EL (cell line): Measurements from ENCODE around the gene MYH3.
"Not testable (repeated sequence)": the region's sequence is repeated elsewhere in the genome, so short reads cannot be mapped to it uniquely, and the experiment has no call there.

Experiments used
- DNase-seq: peaks from one replicate; pipeline ENCODE4 v3.0.0-alpha.2; 2016

The MYH3 gene

DNA sequence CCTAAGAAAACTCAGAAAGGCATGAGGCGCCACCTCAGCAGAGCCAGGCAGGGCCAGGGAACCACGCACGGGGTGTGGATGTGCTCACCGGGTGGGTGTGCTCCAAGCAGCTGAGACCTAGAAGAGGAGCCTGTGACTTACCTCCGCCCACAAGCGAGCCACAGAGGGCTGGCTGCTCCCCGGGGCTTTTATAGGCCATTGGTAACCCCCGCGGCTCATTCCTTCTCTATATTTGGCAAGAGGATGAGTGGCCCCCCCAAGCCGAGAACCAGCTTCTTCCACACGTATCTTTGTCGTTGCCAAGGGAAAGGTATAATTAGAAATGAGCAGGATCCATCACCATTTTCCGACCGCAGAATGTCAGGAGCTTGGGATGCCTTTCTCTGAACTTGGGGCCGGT lies at the start of gene MYH3:
MYH3 (minus strand) TSS at position 162 of the 400 bp plus-strand sequence. CDS start 2,245 bp downstream, outside the sequence.
- DNase-seq = no peak

DNA sequence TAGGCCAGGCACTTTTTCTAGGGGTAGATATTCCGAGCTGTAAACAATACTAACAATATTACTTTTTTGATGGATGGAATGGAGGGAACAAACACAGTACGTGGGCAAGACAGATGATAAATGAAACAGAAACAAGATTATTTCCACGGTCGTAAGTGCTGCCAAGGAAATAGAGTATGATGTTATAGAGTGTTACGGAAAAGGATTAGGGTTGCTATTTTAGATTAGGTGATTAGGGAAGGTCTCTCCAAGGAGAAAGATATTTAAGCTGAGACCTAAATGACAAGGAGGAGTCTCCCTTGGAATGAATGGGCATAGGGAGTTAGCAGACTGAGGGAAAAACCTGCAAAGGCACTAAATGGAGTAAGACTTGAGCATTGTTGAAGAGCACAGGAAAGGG lies 48.6 kb upstream of the MYH3 start:
- DNase-seq = no peak

DNA sequence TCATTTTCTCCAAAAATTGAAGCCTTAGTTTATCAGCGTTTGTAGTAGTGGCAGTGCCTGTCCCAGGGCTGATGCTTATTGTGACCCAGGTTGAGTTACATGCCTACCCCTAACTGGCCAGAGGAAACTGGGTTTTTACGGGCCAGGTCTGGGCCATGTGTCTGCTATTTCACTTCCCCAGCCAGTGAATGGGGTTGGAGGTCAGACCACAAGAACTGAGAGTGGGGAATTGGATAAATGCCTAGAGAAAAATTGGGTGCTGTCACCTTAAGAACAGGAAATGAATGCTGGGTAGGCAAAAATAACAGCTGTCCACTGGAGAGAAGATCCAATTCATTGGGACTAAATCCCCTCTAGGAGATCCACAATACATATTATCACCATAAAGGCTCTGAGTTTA lies 45.5 kb upstream of the MYH3 start:
- peak; percentile 79 for DNase-seq

- peak; percentile 42 for DNase-seq
These were observed 42.7 kb upstream of the MYH3 start for GRCh38 chr17:10699856-10700255.

DNA sequence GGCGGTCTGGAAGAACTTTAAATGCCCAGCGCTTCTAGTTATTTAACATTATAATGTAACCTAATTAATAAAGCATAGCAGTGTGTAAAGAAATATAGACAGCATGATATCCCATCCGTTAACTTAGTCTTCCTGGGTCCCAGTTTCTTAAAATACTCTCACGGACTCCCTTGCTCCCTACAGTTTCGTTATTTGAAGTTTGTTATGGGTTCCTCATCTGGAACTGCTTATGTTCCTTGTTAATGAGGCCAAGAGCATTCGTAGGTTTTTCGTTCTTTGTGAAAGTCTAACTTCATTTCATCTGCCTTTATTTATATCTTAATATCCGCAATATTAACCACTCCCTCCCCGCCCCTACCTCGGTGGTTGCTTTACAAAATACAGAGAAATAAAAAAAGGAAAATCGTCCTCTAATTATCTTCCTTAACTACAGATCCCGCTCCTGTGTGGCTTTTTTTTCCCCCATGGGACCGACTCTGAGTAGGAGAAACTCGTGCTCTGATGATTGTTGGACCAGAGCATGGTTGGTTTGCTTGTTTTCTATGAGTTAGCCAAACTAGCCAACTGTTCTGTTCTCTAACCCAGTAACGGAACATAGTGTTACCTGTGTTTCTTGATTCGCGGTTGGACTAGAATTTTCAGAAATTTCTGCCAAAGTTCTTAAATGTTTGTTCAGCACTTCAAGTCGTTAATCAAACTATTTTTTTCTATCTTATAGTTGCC lies 41.1 kb upstream of the MYH3 start:
- DNase-seq = peak; percentile 38

- peak; percentile 96 for DNase-seq
These were observed 40.3 kb upstream of the MYH3 start, which contains the start of the genes ADPRM and SCO1 for GRCh38 chr17:10697092-10698081. ADPRM (plus strand) TSS chr17:10697594; CDS start chr17:10704927, 7,333 bp downstream. SCO1 (minus strand) TSS chr17:10697533; CDS start chr17:10697507, 26 bp downstream.

GRCh38 chr17:10695875-10696407 lies 38.8 kb upstream of the MYH3 start:
- not testable (repeated sequence) for DNase-seq

- DNase-seq = no peak
These were observed 30.4 kb upstream of the MYH3 start for GRCh38 chr17:10687499-10687898.

GRCh38 chr17:10683853-10684252 lies 26.7 kb upstream of the MYH3 start:
- DNase-seq = peak; percentile 47

DNA sequence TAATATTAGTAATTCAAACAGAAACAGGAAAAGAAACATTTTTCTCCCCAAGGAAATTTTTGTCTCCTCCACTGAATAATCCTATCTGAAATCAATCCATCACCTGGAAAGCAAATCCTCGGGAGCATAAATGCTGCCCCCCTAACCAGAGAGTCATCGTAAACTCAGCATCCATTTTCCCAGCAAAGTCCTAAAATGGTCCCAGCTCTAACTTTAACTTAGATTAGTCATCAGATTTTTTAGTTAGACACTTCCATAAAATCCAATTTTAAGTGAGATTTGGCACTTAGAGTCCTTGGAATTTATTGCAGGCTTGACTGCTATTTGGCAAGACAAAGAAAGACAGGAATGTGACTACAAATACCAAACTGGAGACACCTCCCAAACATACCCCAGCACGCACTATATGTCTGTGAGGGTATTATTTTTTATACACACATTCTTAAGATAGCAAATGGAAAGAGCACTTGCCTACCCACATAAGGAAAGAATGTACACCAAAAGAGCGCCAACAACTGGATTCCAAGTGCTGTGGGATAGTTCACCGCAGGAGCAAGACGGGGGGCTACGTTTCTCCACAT lies 24.8 kb upstream of the MYH3 start:
- peak; percentile 86 for DNase-seq

- no peak for DNase-seq
These were observed 17.6 kb upstream of the MYH3 start for GRCh38 chr17:10674704-10675103.

GRCh38 chr17:10673312-10673711 lies 16.2 kb upstream of the MYH3 start:
- no peak for DNase-seq

GRCh38 chr17:10668775-10669174 lies 11.7 kb upstream of the MYH3 start:
- DNase-seq = peak; percentile 81

- DNase-seq = no peak
These were observed 9.8 kb upstream of the MYH3 start for GRCh38 chr17:10666906-10667305.

DNA sequence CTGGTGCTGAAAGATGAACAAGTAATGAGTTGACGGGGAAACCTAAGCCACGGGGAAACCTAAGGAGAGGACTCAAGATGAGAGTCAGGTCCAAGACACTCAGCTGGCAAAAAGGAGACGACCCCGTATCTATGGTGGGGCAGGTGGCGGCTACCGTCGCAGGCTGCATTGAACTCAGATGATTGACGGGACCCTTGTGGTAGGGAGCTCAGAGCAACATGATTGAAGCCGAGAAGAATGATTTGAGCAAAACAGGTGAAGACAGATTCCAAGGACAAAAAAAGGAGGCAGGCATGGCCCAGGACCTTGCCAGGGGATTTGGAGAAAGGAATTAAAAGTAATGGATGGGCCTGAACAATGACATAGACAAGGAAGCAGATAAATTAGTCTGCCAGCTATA lies 7.5 kb upstream of the MYH3 start:
- DNase-seq = no peak

GRCh38 chr17:10663231-10663630 lies 6.1 kb upstream of the MYH3 start:
- no peak for DNase-seq

GRCh38 chr17:10661437-10661836 lies 4.3 kb upstream of the MYH3 start:
- DNase-seq = no peak

DNA sequence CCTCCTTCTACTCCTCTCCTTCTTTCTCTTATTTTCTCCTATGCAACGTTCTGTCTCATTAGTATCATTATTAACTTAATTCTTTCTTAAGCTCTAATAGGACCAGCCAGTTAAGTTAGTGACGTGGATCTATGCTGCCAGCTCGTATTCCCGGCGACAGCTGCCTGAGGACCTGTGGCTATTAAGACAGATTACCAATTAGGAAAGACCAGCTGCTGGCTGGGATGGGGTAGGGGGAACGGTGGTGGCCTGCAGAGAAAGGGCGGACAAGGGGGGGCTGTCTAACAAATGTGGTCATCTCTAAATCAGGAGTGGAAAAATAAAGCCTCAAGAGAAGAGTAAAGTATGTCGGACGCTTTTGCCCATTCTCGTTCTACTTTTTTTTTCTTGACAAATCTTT lies 770 bp upstream of the MYH3 start:
- no peak for DNase-seq

DNA sequence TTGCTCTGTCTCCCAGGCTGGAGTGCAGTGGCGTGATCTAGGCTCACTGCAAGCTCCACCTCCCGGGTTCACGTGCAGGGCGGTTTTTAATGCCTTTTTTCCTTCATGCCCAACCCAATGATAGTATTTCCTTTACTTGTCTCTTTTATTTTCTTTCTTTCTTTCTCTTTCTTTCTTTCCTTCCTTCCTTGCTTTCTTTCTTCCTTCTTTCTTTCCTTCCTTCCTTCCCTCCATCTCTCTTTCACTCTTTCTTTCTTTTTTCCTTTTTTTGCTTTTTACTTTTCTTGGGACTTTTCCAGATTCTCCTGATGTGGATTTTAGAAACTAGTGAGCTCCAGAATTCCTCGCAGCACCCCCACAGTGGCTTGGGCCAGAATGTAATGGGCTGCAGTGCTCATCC lies 3.1 kb downstream of the MYH3 start:
- DNase-seq = no peak

DNA sequence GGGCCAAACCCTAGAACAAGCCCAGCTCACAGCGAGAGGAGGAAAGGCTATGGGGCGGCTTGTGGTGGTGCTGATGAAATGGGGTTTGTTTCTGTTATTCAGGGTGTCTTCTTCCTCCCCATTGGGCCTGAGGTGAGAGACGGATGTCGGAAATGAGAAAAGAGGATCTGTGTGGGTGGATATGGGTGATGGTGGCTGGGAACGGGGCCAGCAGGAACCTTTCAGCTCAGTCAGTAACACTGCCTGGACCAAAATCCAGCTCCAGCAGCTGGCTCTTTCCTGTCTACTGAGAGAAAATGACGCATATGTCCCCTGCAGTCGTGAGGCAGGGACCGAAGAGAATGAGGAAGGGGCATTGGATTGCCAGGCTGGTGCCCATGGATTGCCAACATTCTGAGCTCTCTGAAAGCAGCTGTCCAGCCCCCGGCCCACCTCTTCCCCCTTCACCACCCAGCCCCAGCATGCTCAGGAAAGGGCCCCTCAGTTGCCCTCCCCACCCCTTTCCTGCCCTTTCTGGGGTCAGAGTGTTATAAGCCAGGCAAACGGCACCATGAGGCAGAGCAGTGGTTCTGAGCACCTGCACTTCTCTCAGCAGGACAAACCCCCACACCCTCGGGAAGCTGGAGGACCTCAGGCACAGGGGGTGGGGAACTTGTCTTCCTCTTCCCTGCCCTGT lies 4.0 kb downstream of the MYH3 start:
- DNase-seq = no peak

GRCh38 chr17:10651927-10652326 lies 5.2 kb downstream of the MYH3 start:
- DNase-seq = no peak

DNA sequence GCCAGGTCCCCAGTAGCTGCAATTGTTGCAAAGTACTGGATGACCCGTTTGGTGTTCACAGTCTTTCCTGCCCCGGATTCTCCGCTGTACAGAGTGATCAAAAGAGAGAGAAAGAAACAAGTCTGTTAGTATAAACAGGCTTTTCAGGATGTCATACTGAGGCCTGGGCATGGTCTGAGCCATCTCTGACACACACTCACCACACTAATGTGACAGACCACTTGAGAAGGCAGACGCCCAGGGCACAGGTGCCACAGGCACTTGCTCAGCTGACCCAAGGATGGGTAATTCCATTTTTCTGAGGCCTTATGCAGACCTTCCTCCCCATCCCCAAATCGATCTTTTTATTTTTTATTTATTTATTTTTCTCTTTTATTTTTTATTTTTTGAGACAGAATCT lies 7.5 kb downstream of the MYH3 start:
- no peak for DNase-seq
